ENCODE results near the gene APPL2.
"Not testable (repeated sequence)": the region's sequence is repeated elsewhere in the genome, so short reads cannot be mapped to it uniquely, and the experiment has no call there.

APPL2 gene

DNA sequence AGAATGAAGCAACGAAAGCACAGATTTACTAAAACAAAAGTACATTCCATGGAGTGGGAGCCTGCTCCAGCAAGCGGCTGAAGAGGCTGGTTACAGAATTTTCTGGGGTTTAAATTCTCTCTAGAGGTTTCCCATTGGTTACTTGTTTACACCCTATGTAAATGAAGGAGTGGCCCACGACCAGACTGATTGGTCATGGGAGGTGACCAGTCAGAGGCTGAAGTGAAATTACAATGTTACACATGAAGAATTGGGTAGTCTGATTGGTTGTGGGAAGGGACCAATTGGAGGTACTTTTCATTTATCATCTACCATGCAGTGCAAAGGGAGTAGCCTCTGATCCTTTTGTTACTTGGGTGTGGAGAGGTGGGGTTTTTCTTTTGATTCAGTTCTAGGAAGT is 36.2 kb upstream of the APPL2 start:
- H3K4me1 ChIP-seq (ENCODE audit: control insufficient read depth, insufficient read depth, low read length, unreplicated experiment) = peaks cover 6% of the 10 kb centered on the region
- H3K27ac ChIP-seq (ENCODE audit: low read depth, low read length) = no peak overlapping the region
- no peaks in the 10 kb centered on the region for H3K36me3 ChIP-seq (ENCODE audit: insufficient read depth, low read length)
- H3K27me3 ChIP-seq (ENCODE audit: insufficient read depth, low read length) = no peaks in the 10 kb centered on the region
- H3K4me3 ChIP-seq (ENCODE audit: low read depth, low read length) = no peak overlapping the region
- H3K79me2 ChIP-seq (ENCODE audit: control insufficient read depth, insufficient read depth, low read length, unreplicated experiment) = no peaks in the 10 kb centered on the region
- no peak overlapping the region for H2AFZ ChIP-seq (ENCODE audit: low read length, unreplicated experiment)

DNA sequence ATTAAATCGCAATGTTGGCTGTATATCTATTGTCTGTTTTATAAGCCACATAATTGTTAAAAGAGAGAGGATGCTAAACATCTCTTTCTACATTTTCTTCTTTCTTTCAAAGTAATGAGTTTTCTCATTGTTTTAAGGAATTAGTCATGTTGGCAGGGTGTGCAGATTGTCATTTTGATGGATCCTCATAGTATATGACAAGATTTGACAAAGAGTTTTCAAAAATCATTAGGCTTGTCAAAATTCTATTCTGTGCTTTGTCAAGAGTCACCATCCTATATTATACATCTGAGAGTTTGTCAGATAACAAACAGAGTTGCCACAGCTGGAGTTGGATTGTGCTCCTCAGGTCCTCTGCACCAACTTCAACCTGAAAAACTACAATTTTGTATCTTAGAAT is 35.4 kb upstream of the APPL2 start:
- H3K4me3 ChIP-seq (ENCODE audit: low read depth, low read length) = no peak overlapping the region
- no peak overlapping the region for H2AFZ ChIP-seq (ENCODE audit: low read length, unreplicated experiment)
- H3K4me1 ChIP-seq (ENCODE audit: control insufficient read depth, insufficient read depth, low read length, unreplicated experiment) = peaks cover 6% of the 10 kb centered on the region
- H3K27ac ChIP-seq (ENCODE audit: low read depth, low read length) = no peak overlapping the region
- no peaks in the 10 kb centered on the region for H3K79me2 ChIP-seq (ENCODE audit: control insufficient read depth, insufficient read depth, low read length, unreplicated experiment)
- no peaks in the 10 kb centered on the region for H3K27me3 ChIP-seq (ENCODE audit: insufficient read depth, low read length)
- no peaks in the 10 kb centered on the region for H3K36me3 ChIP-seq (ENCODE audit: insufficient read depth, low read length)

DNA sequence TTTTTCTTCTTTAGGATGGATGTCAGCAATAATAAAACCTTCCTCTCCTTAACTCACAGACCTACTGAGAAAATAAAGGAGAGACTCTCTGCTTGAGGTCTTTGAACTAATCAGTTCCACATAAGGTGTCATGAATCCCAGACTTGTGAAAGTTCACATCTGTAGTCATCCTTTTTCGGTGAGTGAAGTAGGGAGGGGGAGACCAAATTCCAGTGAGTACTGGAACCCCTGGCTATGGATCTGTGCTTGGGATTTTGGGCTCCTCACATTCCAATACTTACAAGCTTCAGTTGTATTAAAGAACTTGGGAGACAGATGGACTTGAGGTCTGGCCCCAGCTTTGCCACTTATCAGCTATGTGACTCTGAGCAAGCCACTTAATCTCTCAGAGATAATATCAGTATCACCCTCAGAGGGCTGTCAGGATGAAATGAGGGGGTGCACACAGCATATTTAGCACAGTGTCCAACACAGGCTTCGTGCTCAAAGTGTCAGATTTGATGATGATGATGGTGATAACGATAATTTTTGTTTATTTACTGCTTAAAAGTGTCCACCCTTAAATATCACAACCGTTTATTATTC is 34.8 kb upstream of the APPL2 start:
- Histone ChIP-seq H3K27me3 (ENCODE audit: insufficient read depth, low read length) (no peaks in the 10 kb centered on the region), H2AFZ (ENCODE audit: low read length, unreplicated experiment) (peak overlapping the region; percentile 93), H3K27ac (ENCODE audit: low read depth, low read length) (no peak overlapping the region), H3K79me2 (ENCODE audit: control insufficient read depth, insufficient read depth, low read length, unreplicated experiment) (no peaks in the 10 kb centered on the region), H3K4me3 (ENCODE audit: low read depth, low read length) (no peak overlapping the region), H3K36me3 (ENCODE audit: insufficient read depth, low read length) (no peaks in the 10 kb centered on the region), H3K4me1 (ENCODE audit: control insufficient read depth, insufficient read depth, low read length, unreplicated experiment) (peaks cover 6% of the 10 kb centered on the region)

DNA sequence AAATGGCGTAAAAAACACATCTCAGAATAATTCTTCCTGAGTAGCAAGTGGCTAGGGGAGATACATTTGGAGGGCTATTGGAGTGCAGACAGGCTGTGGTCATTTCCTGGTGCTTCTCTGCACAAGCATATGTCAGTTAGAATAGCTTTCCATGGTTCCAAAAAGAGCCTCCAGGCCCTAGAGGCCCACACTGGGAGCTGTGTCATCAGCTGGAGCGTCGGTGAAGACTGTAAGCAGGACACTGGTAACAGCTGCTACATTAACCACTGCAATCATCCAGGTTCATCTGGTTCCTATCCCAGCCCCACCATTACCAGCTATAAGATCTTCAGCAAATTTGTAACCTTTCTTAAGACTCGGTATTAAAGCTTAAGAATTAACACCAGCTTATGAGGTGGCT is 31.7 kb upstream of the APPL2 start:
- no peaks in the 10 kb centered on the region for H3K27me3 ChIP-seq (ENCODE audit: insufficient read depth, low read length)
- H3K27ac ChIP-seq (ENCODE audit: low read depth, low read length) = no peak overlapping the region
- peaks cover 6% of the 10 kb centered on the region for H3K4me1 ChIP-seq (ENCODE audit: control insufficient read depth, insufficient read depth, low read length, unreplicated experiment)
- no peak overlapping the region for H2AFZ ChIP-seq (ENCODE audit: low read length, unreplicated experiment)
- H3K36me3 ChIP-seq (ENCODE audit: insufficient read depth, low read length) = no peaks in the 10 kb centered on the region
- no peaks in the 10 kb centered on the region for H3K79me2 ChIP-seq (ENCODE audit: control insufficient read depth, insufficient read depth, low read length, unreplicated experiment)
- H3K4me3 ChIP-seq (ENCODE audit: low read depth, low read length) = no peak overlapping the region

DNA sequence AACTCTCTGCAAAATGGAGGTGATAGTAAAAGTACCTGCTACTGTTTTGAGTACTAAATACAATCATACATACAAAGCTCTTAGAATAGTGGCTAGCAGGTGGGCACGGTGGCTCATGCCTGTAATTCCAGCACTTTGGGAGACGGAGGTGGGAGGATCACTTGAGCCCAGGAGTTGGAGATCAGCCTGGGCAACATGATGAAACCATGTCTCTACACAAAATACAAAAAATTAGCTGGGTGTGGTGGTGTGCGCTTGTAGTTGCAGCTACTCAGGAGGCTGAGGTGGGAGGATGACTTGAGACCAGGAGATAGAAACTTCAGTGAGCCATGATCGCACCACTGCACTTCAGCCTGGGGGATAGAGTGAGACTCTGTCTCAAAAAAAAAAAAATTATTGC is 28.8 kb upstream of the APPL2 start:
- Histone ChIP-seq H3K4me1 (ENCODE audit: control insufficient read depth, insufficient read depth, low read length, unreplicated experiment) (peaks cover under 1% of the 10 kb centered on the region), H3K27me3 (ENCODE audit: insufficient read depth, low read length) (no peaks in the 10 kb centered on the region), H3K4me3 (ENCODE audit: low read depth, low read length) (no peak overlapping the region), H3K36me3 (ENCODE audit: insufficient read depth, low read length) (no peaks in the 10 kb centered on the region), H3K27ac (ENCODE audit: low read depth, low read length) (no peak overlapping the region), H3K79me2 (ENCODE audit: control insufficient read depth, insufficient read depth, low read length, unreplicated experiment) (no peaks in the 10 kb centered on the region), H2AFZ (ENCODE audit: low read length, unreplicated experiment) (no peak overlapping the region)

GRCh38 chr12:105262461-105263184 is 26.6 kb upstream of the APPL2 start:
- H3K4me1 ChIP-seq (ENCODE audit: control insufficient read depth, insufficient read depth, low read length, unreplicated experiment) = peaks cover 11% of the 10 kb centered on the region
- H3K36me3 ChIP-seq (ENCODE audit: insufficient read depth, low read length) = no peaks in the 10 kb centered on the region
- no peak overlapping the region for H3K27ac ChIP-seq (ENCODE audit: low read depth, low read length)
- no peaks in the 10 kb centered on the region for H3K79me2 ChIP-seq (ENCODE audit: control insufficient read depth, insufficient read depth, low read length, unreplicated experiment)
- no peak overlapping the region for H3K4me3 ChIP-seq (ENCODE audit: low read depth, low read length)
- H2AFZ ChIP-seq (ENCODE audit: low read length, unreplicated experiment) = no peak overlapping the region
- no peaks in the 10 kb centered on the region for H3K27me3 ChIP-seq (ENCODE audit: insufficient read depth, low read length)

- no peaks in the 10 kb centered on the region for H3K27me3 ChIP-seq (ENCODE audit: insufficient read depth, low read length)
- H2AFZ ChIP-seq (ENCODE audit: low read length, unreplicated experiment) = no peak overlapping the region
- H3K4me1 ChIP-seq (ENCODE audit: control insufficient read depth, insufficient read depth, low read length, unreplicated experiment) = peaks cover 28% of the 10 kb centered on the region
- no peak overlapping the region for H3K27ac ChIP-seq (ENCODE audit: low read depth, low read length)
- H3K4me3 ChIP-seq (ENCODE audit: low read depth, low read length) = no peak overlapping the region
- H3K79me2 ChIP-seq (ENCODE audit: control insufficient read depth, insufficient read depth, low read length, unreplicated experiment) = no peaks in the 10 kb centered on the region
- no peaks in the 10 kb centered on the region for H3K36me3 ChIP-seq (ENCODE audit: insufficient read depth, low read length)
Observed at GRCh38 chr12:105261010-105261409, 25.0 kb upstream of the APPL2 start.

- Histone ChIP-seq H3K4me3 (ENCODE audit: low read depth, low read length) (no peak overlapping the region), H3K36me3 (ENCODE audit: insufficient read depth, low read length) (no peaks in the 10 kb centered on the region), H3K79me2 (ENCODE audit: control insufficient read depth, insufficient read depth, low read length, unreplicated experiment) (no peaks in the 10 kb centered on the region), H2AFZ (ENCODE audit: low read length, unreplicated experiment) (no peak overlapping the region), H3K4me1 (ENCODE audit: control insufficient read depth, insufficient read depth, low read length, unreplicated experiment) (peaks cover 44% of the 10 kb centered on the region), H3K27ac (ENCODE audit: low read depth, low read length) (no peak overlapping the region), H3K27me3 (ENCODE audit: insufficient read depth, low read length) (no peaks in the 10 kb centered on the region)
Observed at GRCh38 chr12:105259226-105259625, 23.3 kb upstream of the APPL2 start.

DNA sequence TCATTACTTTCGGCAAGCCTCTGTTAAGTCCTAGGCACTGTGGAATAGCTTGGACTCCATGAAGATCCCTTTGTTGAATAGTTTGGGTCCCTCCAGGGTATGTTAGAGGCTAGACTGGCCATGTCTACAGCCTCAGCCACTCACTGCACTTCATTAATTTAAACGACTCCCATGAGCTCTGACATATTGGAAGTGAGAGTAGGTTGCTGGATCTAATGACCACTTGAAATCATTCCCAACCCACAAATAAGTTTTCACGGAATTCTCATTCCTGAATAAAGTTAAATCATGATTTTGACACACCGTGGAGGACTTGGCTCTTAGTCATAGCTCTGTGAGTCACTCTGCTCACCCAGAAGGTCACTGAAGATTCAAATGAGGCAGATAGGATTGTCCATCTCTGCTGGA is 21.4 kb upstream of the APPL2 start:
- H3K36me3 ChIP-seq (ENCODE audit: insufficient read depth, low read length) = no peaks in the 10 kb centered on the region
- peaks cover 59% of the 10 kb centered on the region for H3K4me1 ChIP-seq (ENCODE audit: control insufficient read depth, insufficient read depth, low read length, unreplicated experiment)
- no peaks in the 10 kb centered on the region for H3K79me2 ChIP-seq (ENCODE audit: control insufficient read depth, insufficient read depth, low read length, unreplicated experiment)
- peak overlapping the region; percentile 62 for H3K4me3 ChIP-seq (ENCODE audit: low read depth, low read length)
- H2AFZ ChIP-seq (ENCODE audit: low read length, unreplicated experiment) = peak overlapping the region; percentile 54
- H3K27me3 ChIP-seq (ENCODE audit: insufficient read depth, low read length) = no peaks in the 10 kb centered on the region
- peak overlapping the region; percentile 95 for H3K27ac ChIP-seq (ENCODE audit: low read depth, low read length)

DNA sequence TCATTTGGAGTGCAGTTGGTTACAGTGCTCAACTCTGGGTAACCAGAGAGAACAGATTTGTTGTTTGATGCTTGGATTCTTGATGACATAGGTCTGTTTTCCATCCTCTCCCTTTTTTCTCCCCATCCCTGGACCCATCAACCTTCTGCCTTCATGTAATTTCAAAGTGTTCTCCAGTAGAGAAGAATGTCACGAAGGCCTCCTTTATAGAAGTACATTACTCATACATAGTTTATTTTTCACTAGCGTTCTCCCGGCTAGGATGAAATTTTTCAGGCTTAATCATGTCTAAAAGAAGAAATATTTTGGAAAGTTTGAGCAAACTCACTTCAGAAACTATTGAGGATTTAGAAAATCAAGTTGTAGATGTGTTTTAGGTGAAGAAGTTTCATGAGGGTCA is 20.9 kb upstream of the APPL2 start:
- Histone ChIP-seq H3K27me3 (ENCODE audit: insufficient read depth, low read length) (no peaks in the 10 kb centered on the region), H3K4me3 (ENCODE audit: low read depth, low read length) (peak overlapping the region; percentile 62), H3K36me3 (ENCODE audit: insufficient read depth, low read length) (no peaks in the 10 kb centered on the region), H3K4me1 (ENCODE audit: control insufficient read depth, insufficient read depth, low read length, unreplicated experiment) (peaks cover 59% of the 10 kb centered on the region), H3K79me2 (ENCODE audit: control insufficient read depth, insufficient read depth, low read length, unreplicated experiment) (no peaks in the 10 kb centered on the region), H3K27ac (ENCODE audit: low read depth, low read length) (peak overlapping the region; percentile 95), H2AFZ (ENCODE audit: low read length, unreplicated experiment) (peak overlapping the region; percentile 54)

DNA sequence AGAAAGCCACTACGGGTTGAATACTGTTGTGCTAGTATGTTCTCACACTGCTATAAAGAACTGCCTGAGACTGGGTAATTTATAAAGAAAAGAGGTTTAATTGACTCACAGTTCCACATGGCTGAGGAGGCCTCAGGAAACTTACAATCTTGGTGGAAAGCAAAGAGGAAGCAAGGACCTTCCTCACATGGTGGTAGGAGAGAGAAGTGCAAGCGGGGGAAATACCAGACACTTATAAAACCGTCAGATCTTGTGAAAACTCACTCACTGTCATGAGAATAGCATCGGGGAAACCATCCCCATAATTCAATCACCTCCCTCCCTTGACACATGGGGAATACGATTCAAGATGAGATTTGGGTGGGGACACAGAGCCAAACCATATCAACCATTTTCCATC is 20.5 kb upstream of the APPL2 start:
- not testable (repeated sequence) for H3K36me3 ChIP-seq (ENCODE audit: insufficient read depth, low read length); H3K79me2 ChIP-seq (ENCODE audit: control insufficient read depth, insufficient read depth, low read length, unreplicated experiment); H3K27me3 ChIP-seq (ENCODE audit: insufficient read depth, low read length)
- peak overlapping the region; percentile 62; the same call in 1 of the 2 replicates for H3K4me3 ChIP-seq (ENCODE audit: low read depth, low read length)
- peaks cover 59% of the 10 kb centered on the region for H3K4me1 ChIP-seq (ENCODE audit: control insufficient read depth, insufficient read depth, low read length, unreplicated experiment)
- peak overlapping the region; percentile 95 for H3K27ac ChIP-seq (ENCODE audit: low read depth, low read length)
- peak overlapping the region; percentile 54 for H2AFZ ChIP-seq (ENCODE audit: low read length, unreplicated experiment)
